Measurements from ENCODE around the gene NPDC1. TPM values are rescaled to one million over a fixed set of nuclear protein-coding genes. Genes with fewer than 3 reads are reported as not detected.

NPDC1 gene
- total and polyA plus RNA-seq, 12 donors: 5.1 to 311 (median 43.3) TPM

DNA sequence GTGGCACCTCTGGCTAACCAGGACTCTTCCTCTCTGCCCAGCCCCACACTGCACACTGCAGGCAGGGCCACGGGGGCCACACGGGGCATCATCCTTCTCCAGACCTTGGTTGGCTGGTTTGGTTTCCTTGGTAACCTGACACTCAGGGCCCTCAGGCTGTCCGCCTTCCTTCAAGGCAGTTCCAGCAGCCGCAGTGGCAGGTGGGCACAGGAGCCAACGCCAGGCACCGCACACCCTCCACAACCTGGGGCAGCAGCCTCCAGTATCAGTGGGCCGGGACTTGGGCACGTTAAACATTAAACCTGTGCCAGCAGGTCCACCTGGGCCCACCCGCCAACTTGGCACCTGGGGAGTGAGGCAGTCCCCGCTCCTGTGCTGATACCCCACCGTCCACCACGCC is 1.9 kb downstream of the NPDC1 start:
- H3K36me3 ChIP-seq (replicated peaks in 1 of 2): peaks cover 0 to 2% of the 10 kb centered on the region in 2 donors
- no peak for DNase-seq
- H3K27me3 ChIP-seq: peaks cover 41% of the 10 kb centered on the region
- intact Hi-C loops (cut with DNase I): no loop called here
- TF ChIP-seq CTCF (IDR thresholded peaks at IDR 0.05): no peak
- no peak for TF ChIP-seq POLR2A (IDR thresholded peaks at IDR 0.05)
- peaks cover 5 to 15% of the 10 kb centered on the region in 2 donors for H3K4me1 ChIP-seq (replicated peaks in 1 of 2)
- H3K27ac ChIP-seq: peak overlapping the region in 2 of 5 donors; percentile 49 to 69
- H3K4me3 ChIP-seq: peak overlapping the region in 1 of 4 donors; percentile 62
- H3K9me3 ChIP-seq (replicated peaks in 1 of 3): no peaks in the 10 kb centered on the region
- WGBS, 4 donors: 62 to 72% (median 68%) methylated on average over 9 to 12 of the region's 12 CpGs

DNA sequence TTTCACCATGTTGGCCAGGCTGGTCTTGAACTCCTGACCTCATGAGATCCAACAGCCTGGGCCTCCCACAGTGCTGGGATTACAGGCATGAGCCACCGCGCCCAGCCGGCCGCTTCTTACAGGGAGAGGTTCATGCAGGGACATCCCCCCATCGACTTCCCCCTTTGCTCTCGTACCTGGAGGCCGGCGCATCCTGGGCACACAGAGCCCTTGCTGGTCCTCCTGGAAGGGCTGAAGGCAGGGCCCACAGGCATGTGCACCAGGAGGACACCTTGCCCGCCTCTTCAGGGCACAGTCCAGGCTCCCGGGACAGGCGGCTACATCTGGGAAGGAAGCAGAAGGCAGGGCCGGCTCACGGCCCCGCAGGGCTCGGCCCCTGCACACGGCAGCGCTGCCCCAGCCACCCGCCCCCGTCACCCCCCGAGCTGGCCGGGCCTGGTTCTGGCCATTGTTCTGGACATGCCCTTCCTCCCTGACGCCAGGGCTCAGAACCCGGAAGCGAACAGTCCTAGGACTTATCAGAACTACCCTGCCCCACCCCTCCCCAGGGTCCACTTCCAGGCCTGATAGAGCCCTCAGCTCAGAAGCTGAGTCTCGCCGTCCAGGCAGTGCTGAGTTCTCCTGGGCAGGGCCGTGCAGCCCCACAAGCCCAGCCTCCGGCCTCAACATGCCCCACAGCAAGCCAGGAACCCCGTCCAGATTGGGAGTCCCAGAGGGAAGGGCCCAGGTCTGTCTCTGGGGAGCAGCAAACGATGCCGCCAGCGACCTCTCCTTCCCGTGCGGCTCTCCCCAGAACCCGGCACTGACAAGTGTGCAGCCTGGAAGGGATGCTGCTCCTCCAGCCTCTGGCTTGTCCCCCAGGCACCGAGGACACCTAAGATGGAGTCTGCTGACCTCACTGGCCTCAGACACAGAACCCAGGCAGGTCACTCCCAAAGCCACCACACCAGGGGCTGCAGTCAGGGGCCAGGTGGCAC is 2.9 kb downstream of the NPDC1 start:
- Histone ChIP-seq H3K27ac (peak overlapping the region in 2 of 5 donors; percentile 42 to 49), H3K9me3 (replicated peaks in 1 of 3) (no peaks in the 10 kb centered on the region), H3K4me3 (no peak overlapping the region), H3K4me1 (replicated peaks in 1 of 2) (peaks cover 5 to 15% of the 10 kb centered on the region in 2 donors), H3K36me3 (replicated peaks in 1 of 2) (peaks cover 0 to 7% of the 10 kb centered on the region in 2 donors), H3K27me3 (peaks cover 34% of the 10 kb centered on the region)
- TF ChIP-seq POLR2A (IDR thresholded peaks at IDR 0.05) (no peak), CTCF (IDR thresholded peaks at IDR 0.05) (no peak)
- 64 to 85% (median 73%) methylated on average over 6 to 36 of the region's 36 CpGs for WGBS, 4 donors
- intact Hi-C loops (cut with DNase I): no loop called here
- peak in 2 of 7 donors; percentile 52 to 68 for DNase-seq

GRCh38 chr9:137041124-137041523 is 4.9 kb downstream of the NPDC1 start:
- Histone ChIP-seq H3K4me3 (no peak overlapping the region), H3K36me3 (replicated peaks in 1 of 2) (peaks cover 0 to 7% of the 10 kb centered on the region in 2 donors)
- intact Hi-C loops (cut with DNase I): no loop called here

More at GRCh38 chr9:137041124-137041523, 4.9 kb downstream of the NPDC1 start:
- TF ChIP-seq CTCF (IDR thresholded peaks at IDR 0.05) (no peak), POLR2A (IDR thresholded peaks at IDR 0.05) (no peak)
- peaks cover 16% of the 10 kb centered on the region for H3K27me3 ChIP-seq
- H3K9me3 ChIP-seq (replicated peaks in 1 of 3): no peaks in the 10 kb centered on the region
- H3K27ac ChIP-seq: peak overlapping the region in 2 of 5 donors; percentile 27 to 41
- WGBS, 4 donors: 24 to 64% (median 48%) methylated on average over 7 to 16 of the region's 16 CpGs
- H3K4me1 ChIP-seq (replicated peaks in 1 of 2): peaks cover 2 to 11% of the 10 kb centered on the region in 2 donors
- peak in 2 of 7 donors; percentile 46 to 73 for DNase-seq
